Esophagus squamous epithelium (tissue), 4 donors: ENCODE results near the gene EIF4EBP2.

ENCODE experiments used
- CTCF ChIP-seq, 6 experiments: fragments of 450-650 bp in 4 of 6; fragments of 200-600 bp in 2 of 6; sonication (generic) in 2 of 6; IDR thresholded peaks; one replicate each; pipeline ENCODE4 v1.5.1; 2016 to 2019; ENCODE audit warnings: antibody characterized with exemption in 6 of 6, mild to moderate bottlenecking in 4 of 6, moderate library complexity in 4 of 6
- POLR2A ChIP-seq, 4 donors: fragments of 450-650 bp; IDR thresholded peaks; one replicate each; pipeline ENCODE4 v1.6.1; 2017; ENCODE audit warnings: antibody characterized with exemption in 4 of 4, mild to moderate bottlenecking in 4 of 4, moderate library complexity in 3 of 4

GRCh38 chr10:70418229-70418628, 14.3 kb downstream of the EIF4EBP2 start:
- no peak for TF ChIP-seq CTCF (IDR thresholded peaks at IDR 0.05)
- no peak for TF ChIP-seq POLR2A (IDR thresholded peaks at IDR 0.05)
